Large intestine (tissue), 3 donors: Measurements from ENCODE around the gene MEAF6. TPM values are rescaled to one million over a fixed set of nuclear protein-coding genes. Genes with fewer than 3 reads are reported as not detected.
A peak's percentile ranks its signal among the peaks of the same experiment; 100 is the strongest.

ENCODE experiments used
- DNase-seq, 2 donors: peaks; one replicate each; pipeline versions ENCODE4 v3.0.0 to v3.0.0-alpha.2; 2013
- H3K27ac ChIP-seq: one replicate; pipeline ENCODE4 v1.5.1; 2013; ENCODE audit warnings: low read length
- H3K27me3 ChIP-seq: 2 replicates; pipeline ENCODE4 v1.6.1; 2013; ENCODE audit warnings: low read length; ENCODE audit not compliant: control insufficient read depth, insufficient read depth
- H3K36me3 ChIP-seq: 2 replicates; pipeline ENCODE4 v1.6.1; 2013; ENCODE audit warnings: low read length; ENCODE audit not compliant: control insufficient read depth, insufficient read depth
- H3K4me1 ChIP-seq: one replicate; pipeline ENCODE4 v1.6.1; 2013; ENCODE audit warnings: low read length; ENCODE audit not compliant: control insufficient read depth, insufficient read depth
- H3K4me3 ChIP-seq: one replicate; pipeline ENCODE4 v1.5.1; 2013; ENCODE audit warnings: low read length
- H3K9me3 ChIP-seq: one replicate; pipeline ENCODE4 v1.6.1; 2013; ENCODE audit warnings: mild to moderate bottlenecking, low read depth, low read length, moderate library complexity; ENCODE audit not compliant: control insufficient read depth
- WGBS: methylation state at CpG from one replicate; pipeline ENCODE4 v1.1.5; 2013; ENCODE audit warnings: low lambda C conversion rate; ENCODE audit not compliant: insufficient coverage; 5-methylcytosine and 5-hydroxymethylcytosine counted together
- polyA plus RNA-seq: library from polyadenylated mRNA; unstranded; fragments of 120-200 nt; gene quantifications from one replicate; pipeline ENCODE4 v1.2.1, GENCODE V29; 2013

Gene MEAF6
- polyA plus RNA-seq, 1 donor, result 54.4 TPM

DNA sequence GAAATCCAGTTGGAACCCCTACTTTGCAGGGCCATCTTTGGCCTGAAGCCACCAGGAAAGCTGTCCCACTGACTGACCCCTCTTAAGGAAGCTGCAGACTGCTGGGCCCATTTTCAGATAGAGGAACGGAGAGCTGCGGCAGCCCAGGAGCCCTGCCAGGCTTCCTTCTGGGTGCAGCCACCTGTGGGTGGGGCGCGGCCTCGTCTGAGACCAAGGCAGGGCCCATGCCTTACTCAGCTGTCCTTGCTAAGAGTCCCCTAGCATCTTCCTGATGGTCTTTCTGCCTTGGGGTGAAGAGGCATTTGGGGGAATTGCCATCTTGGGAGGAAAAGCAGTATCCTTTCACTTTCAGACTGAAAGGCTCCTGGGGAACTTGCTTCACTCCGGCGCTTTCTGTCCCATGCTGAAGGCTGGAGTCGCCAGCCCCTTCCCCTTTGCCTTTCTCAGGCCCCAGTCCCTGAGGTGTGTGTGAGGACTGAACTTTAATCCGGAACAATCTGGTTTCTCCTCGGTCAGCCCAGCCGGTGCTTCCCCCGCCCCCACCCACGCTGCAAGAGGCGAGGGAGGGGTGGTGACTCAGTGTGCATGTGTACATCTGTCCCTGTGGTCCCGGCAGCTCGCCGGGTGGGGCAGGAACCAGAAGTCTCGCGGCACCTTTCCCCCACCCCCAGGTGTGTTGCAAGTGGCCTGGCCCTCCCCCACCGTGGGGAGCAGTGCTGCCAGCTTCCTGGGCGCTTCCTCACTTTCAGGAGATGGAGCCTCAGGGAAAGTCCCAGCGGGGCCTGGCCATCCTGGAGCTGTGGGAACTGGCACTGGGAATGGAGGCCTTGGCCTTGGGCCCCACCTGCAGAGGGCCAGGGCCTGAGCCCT, 35.1 kb downstream of the MEAF6 start:
- Histone ChIP-seq H3K4me3 (peak overlapping the region; percentile 91), H3K4me1 (peaks cover 37% of the 10 kb centered on the region), H3K9me3 (no peaks in the 10 kb centered on the region), H3K27me3 (no peaks in the 10 kb centered on the region), H3K27ac (peak overlapping the region; percentile 99), H3K36me3 (peaks cover 77% of the 10 kb centered on the region)
- DNase-seq, result peak; percentile 98 to 99
- WGBS, result no CpG with 5 or more reads among the region's 22 CpGs

DNA sequence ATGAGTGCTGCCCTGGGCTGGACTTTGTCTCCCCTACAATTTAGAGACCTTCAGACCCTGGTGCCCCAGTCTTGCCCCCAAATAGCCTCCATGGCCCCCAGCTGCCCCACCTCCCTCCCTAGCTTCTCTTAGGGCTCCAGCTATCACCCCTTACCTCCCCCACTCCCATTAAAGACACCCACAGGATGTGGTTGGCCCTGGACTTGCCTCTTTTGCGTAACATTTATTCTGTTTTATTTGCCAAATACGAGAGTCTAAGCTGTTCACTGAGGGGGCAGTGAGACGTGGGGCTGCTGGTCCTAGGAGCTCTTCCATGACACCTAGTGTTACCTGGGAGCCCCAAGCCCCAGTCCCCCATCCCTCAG, 35.7 kb downstream of the MEAF6 start:
- Histone ChIP-seq H3K27me3 (no peaks in the 10 kb centered on the region), H3K4me1 (peaks cover 37% of the 10 kb centered on the region), H3K4me3 (peak overlapping the region; percentile 91), H3K27ac (peak overlapping the region; percentile 99), H3K36me3 (peaks cover 71% of the 10 kb centered on the region), H3K9me3 (no peaks in the 10 kb centered on the region)
- WGBS, result no CpG with 5 or more reads among the region's 3 CpGs
- DNase-seq, result peak in 1 of 2 donors; percentile 84

DNA sequence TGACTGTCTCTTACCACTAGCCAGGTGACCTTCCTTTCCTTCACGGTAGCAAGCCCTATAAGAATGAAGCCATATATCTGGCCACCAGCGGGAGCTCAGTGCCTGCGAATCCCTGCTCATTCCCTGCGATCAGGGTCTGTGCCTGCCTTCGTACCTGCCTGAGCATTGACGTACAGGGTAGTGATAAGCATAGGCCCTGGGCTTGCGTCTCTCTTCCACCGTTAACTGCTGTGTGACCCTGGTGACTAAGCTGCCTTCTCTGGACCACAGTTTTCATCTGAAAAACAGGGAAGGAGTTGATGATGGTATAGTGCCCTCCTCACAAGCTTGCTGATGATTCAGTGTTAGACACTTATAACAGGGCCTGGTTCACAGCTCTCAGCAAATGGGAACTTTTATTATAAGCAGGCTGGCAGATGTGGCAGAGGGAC, 36.1 kb downstream of the MEAF6 start:
- H3K9me3 ChIP-seq, result no peaks in the 10 kb centered on the region
- WGBS, result no CpG with 5 or more reads among the region's 8 CpGs
- DNase-seq, result no peak
- peaks cover 37% of the 10 kb centered on the region for H3K4me1 ChIP-seq
- H3K4me3 ChIP-seq, result peak overlapping the region; percentile 91
- peaks cover 67% of the 10 kb centered on the region for H3K36me3 ChIP-seq
- no peaks in the 10 kb centered on the region for H3K27me3 ChIP-seq
- H3K27ac ChIP-seq, result peak overlapping the region; percentile 99

DNA sequence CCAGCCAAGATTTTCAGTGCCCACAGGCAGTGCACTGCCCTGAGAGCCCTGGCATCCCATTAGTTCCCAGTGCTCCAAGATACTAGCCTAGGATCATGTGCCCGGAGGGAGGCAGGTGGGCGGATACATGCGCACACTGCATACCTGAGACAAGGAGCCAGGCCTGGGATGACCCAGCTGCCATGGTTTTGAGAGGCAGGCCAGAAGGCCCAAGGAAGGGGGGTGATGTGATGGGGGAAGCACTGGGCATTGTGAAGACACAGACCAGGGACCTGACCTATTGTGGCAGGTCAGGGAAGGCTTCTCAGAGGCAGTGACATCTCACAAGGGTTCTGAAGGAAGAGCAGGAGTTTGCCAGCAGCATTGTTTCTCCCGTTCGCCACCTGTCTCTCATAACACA, 36.6 kb downstream of the MEAF6 start:
- Histone ChIP-seq H3K36me3 (peaks cover 62% of the 10 kb centered on the region), H3K4me3 (peak overlapping the region; percentile 91), H3K27me3 (no peaks in the 10 kb centered on the region), H3K27ac (peak overlapping the region; percentile 99), H3K9me3 (no peaks in the 10 kb centered on the region), H3K4me1 (peaks cover 37% of the 10 kb centered on the region)
- no CpG with 5 or more reads among the region's 5 CpGs for WGBS
- DNase-seq, result peak in 1 of 2 donors; percentile 50

DNA sequence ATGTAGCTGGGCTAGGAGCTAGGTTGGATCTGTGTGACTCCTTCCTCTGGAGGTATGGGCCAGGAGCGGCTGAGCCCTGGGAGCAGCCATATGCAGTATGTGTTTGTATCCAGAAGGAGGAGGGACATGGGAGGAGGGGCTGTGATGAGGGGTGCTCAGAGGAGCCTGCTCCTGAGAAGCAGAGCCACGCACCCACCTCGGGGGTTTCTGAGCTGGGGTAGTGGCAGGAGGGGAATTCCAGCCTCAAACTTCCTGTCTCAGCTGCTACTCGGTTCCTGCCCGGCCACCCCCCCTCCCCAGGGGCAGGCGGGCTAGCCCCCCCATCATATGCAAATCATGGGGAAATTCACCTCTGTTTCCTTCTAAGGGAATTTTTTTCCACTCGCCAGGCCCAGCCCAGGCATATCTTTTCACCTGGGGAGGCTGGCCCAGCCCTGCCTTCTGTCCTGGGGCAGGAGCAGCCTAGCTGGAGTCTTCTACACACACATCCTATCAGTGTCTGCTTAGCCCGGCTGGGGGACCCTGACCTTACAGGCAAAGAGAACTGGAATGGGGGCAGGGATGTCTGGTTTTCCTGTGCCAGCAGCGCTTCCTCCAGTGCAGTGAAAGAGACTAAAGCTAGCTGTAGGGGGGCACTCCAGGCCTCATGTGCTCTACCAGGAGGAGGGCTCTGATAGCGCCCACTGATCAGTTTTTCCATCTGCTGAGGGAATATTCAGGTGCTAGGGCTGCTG, 37.2 kb downstream of the MEAF6 start:
- no peaks in the 10 kb centered on the region for H3K27me3 ChIP-seq
- peak overlapping the region; percentile 99 for H3K27ac ChIP-seq
- DNase-seq, result peak; percentile 81 to 95
- H3K4me3 ChIP-seq, result peak overlapping the region; percentile 91
- peaks cover 40% of the 10 kb centered on the region for H3K4me1 ChIP-seq
- H3K36me3 ChIP-seq, result peaks cover 56% of the 10 kb centered on the region
- WGBS, result no CpG with 5 or more reads among the region's 10 CpGs
- H3K9me3 ChIP-seq, result no peaks in the 10 kb centered on the region

DNA sequence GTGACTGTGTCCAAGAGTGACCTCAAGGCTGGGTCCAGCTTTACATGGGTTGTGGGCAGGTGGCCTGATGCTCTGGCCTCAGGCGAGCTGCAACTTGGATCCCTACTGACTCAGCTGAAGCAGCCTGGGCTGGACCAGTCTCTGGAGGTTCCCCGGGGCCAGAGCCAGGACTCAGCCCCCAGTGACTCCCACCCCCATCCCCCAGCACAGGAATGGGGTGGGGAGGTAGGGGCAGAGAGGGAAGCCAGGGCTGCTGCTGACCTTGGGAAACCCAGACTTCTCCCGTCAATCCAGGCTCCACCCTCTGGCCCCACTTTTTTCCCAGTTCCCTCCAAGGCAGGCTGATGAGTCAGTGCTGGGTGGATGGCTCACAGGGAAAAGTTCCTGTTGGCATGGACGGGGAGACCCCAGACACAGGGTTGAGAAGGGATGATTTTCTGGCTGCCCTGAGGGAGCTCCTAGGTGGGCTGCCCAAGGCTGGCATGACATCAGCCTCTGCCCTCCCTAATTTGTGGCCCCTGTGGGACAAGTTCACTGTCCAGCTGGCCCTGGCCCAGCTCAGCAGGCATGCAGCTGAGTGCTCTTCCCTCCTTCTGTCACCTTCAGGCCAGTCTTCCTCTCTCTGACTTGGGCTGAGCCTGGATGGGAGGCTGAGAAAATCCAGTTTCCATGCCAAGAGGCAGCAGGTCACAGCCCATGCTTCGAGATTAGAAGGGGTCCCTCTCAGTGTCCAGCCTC, 37.9 kb downstream of the MEAF6 start:
- Histone ChIP-seq H3K4me1 (peaks cover 47% of the 10 kb centered on the region), H3K9me3 (no peaks in the 10 kb centered on the region), H3K27ac (peak overlapping the region; percentile 99), H3K36me3 (peaks cover 49% of the 10 kb centered on the region), H3K27me3 (no peaks in the 10 kb centered on the region), H3K4me3 (peak overlapping the region; percentile 91)
- WGBS, result no CpG with 5 or more reads among the region's 5 CpGs
- DNase-seq, result peak; percentile 80 to 85

DNA sequence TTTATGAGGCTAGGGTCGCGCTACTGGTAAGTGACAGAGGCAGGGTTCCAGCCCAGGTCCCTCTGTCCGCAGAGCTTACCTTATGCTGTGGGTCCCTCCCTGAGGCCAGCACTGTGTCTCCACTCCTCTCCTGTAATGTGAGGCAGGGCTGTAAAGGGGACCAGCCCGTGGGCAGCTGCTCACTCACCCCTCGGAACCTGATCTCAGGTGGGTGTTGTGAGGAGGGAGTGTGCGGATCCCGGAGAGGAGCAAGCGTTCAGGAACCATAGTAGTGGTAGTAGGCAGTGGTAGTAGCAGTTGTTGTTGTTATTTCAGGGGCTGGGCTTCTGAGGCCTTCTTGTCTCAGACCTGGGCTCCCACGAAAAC, 38.5 kb downstream of the MEAF6 start:
- H3K27ac ChIP-seq, result peak overlapping the region; percentile 99
- no peaks in the 10 kb centered on the region for H3K27me3 ChIP-seq
- WGBS, result no CpG with 5 or more reads among the region's 9 CpGs
- H3K36me3 ChIP-seq, result peaks cover 43% of the 10 kb centered on the region
- peaks cover 53% of the 10 kb centered on the region for H3K4me1 ChIP-seq
- no peak for DNase-seq
- peak overlapping the region; percentile 91 for H3K4me3 ChIP-seq
- no peaks in the 10 kb centered on the region for H3K9me3 ChIP-seq

DNA sequence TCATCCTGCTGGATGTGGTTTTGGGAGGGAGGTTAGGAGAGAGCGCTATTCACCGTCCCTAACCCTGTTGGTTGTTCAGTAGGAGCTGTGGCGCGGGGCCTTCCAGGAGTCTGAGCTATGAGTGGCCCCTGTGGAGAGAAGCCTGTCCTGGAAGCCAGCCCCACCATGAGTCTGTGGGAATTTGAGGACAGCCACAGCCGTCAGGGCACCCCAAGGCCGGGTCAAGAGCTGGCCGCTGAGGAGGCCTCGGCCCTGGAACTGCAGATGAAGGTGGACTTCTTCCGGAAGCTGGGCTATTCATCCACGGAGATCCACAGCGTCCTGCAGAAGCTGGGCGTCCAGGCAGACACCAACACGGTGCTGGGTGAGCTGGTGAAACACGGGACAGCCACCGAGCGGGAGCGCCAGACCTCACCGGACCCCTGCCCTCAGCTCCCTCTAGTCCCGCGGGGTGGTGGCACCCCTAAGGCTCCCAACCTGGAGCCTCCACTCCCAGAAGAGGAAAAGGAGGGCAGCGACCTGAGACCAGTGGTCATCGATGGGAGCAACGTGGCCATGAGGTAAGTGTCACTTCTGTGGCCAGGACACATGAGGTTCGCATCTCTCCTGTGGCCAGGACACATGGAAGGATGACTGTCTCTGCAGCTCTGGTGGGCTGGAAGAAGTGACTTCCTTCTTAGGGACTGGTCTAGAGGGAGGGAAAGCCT, 39.0 kb downstream of the MEAF6 start:
- Histone ChIP-seq H3K27ac (peak overlapping the region; percentile 99), H3K4me3 (peak overlapping the region; percentile 91), H3K4me1 (peaks cover 50% of the 10 kb centered on the region), H3K36me3 (peaks cover 38% of the 10 kb centered on the region), H3K27me3 (no peaks in the 10 kb centered on the region), H3K9me3 (no peaks in the 10 kb centered on the region)
- 80% methylated on average over 1 of the region's 24 CpGs for WGBS
- no peak for DNase-seq

DNA sequence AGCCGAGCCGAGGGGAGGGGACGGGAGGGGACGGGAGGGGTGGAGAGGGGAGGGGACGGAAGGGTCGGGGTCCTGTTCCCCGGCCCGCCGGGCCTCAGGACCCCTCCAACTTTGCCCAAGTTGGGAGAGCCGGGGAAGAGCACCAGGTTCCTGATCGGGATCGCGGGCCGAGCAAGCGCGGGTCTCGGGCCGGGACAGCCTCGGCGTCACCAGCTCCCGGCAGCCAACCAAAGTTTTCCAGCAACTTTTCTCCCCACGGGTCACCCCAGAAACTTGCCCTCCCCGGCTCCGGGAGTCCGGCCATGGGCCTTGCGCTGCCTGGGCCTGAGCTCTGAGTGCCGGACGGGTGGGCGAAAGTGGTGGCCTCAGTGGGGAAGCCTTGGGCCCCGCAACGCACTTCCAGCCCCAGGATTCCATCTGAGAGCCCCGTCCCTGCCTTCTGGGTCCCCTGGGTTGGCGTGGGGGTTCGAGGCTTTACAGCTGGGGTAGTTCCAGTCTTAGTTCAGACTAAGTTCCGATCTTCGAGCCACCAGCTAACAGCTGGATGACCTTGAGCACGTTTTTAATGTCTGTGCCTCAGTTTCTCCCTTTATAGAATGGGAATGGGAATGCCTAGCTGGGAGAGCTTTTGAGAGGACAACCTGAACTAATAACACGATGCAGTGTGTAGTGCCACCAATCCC, 39.7 kb downstream of the MEAF6 start:
- no peaks in the 10 kb centered on the region for H3K27me3 ChIP-seq
- no CpG with 5 or more reads among the region's 38 CpGs for WGBS
- no peak for DNase-seq
- H3K4me3 ChIP-seq, result peak overlapping the region; percentile 91
- peaks cover 43% of the 10 kb centered on the region for H3K4me1 ChIP-seq
- peak overlapping the region; percentile 99 for H3K27ac ChIP-seq
- peaks cover 31% of the 10 kb centered on the region for H3K36me3 ChIP-seq
- no peaks in the 10 kb centered on the region for H3K9me3 ChIP-seq
